EL (cell line): ENCODE results near the gene COL9A3.

Source experiments
- DNase-seq: peaks from one replicate; pipeline ENCODE4 v3.0.0-alpha.2; 2016

COL9A3 gene

DNA sequence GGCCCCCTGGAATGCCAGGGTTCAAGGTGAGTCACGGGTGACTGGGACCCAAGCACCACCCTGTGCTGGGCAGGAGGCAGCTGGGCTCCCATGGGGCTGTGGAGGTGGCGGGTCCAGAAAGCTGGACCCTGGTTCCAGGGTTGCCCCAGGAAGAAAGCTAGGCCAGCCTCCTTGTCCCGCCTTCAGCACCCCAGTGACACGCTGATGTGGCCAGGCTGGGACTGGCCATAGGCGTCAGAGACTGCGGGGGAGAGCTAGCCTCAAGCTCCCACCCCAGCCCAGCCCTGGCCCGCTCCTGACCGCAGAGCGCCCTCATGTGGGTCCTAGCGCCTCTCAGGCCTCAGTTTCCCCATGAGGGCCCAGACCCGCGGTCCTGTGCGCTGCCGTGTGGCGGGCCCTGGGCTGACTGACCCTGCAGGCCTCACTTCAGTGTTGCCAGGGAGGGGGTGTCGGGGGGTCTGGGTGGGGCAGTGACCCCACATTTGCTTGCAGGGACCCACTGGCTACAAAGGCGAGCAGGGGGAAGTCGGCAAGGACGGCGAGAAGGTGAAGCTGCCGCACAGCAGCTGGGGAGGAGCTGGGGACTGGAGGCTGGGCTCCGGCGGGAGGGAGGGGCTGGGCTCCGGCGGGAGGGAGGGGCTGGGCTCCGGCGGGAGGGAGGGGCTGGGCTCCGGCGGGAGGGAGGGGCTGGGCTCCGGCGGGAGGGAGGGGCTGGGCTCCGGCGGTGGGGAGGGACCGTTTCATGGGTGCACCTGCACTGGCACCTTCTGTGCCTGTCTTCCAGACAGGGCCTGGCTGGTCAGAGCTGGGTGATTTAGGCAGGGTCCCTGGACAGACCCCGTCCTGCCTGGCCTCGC is 7.9 kb downstream of the COL9A3 start:
- peak; percentile 34 for DNase-seq

DNA sequence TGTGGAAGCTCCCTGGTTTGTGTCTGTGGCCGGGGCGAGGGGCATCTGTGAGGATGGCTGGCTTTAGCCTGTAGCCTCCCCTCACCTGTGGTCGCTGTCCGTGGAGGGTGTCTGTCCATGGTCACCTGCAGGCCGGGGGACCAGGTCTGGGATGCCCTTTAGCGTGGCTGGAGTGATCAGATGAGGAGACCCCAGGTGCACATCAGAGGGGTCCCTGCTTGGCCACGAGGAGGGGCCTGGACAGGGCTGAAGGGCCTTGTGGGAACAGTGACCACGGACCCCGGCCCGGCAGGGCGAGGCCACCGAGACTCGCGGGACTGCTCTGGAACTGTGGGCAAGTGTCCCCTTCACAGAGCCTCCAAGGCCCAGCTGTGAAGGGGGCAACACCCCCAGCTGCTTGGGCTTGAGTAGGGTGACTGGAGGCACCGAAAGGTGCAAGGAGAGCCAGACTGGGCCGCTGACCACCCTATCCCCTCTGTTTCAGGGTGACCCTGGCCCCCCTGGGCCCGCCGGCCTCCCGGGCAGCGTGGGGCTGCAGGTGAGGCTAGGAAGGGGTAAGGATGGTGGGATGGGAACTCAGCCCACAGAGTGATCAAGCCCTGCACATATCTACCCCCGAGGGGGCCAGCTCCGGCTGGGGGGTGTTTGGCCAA is 8.6 kb downstream of the COL9A3 start:
- DNase-seq = no peak

DNA sequence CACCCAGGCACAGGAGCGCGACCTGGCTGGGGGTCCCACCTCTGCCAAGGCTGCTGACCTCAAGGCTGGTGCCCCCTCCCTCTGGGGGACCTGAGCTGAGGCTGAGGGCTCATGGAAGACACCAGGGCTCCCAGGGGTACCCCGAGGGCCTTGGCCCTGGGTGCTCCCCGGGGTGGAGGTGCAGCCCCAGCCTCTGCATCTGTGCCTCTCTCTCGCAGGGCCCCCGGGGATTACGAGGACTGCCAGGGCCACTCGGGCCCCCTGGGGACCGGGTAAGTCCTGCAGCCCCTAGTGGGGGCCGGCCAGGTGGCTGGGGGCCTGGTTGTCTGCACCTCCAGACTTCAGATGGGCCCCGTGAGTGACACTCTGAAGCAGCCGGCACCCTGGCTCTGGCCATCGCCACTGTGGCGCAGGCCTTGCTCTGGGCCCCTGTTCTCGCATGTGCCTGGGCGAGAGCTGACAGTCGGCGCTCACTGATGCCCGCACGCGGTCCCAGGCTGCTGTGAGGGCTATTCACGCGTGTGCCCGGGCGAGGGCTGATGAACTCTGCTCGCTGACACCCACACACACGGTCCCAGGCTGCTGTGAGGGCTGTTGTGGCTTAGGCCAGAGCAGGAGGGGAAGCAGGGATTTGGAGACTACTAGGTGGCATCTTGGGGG is 9.3 kb downstream of the COL9A3 start:
- DNase-seq = no peak

DNA sequence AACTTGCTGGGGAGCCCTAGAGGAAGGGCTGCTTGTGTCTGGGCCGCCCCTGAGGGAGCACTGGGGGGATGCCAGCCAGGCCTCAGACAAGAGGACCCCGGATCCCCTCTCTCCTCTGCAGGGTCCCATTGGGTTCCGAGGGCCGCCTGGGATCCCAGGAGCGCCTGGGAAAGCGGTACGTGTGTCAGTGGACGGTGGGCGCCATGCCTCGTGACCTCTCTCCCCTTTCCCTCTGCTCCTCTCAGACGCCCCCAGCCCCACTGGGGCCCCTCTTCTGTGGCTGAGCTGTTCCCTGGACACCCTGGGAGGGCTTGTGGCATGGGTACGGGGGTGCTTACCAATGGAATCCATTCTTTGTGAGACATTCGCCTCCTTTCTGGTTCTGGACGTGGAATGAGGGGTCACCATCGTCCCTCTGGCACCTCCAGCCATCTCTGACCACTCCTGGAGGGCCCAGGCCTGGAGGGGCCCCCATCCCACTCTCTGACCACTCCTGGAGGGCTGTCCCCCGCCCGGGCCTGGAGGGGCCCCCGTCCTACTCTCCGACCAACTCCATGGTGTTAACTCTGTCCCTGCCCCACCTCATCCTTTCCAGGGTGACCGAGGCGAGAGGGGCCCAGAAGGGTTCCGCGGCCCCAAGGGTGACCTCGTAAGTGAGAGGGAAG is 9.9 kb downstream of the COL9A3 start:
- no peak for DNase-seq

DNA sequence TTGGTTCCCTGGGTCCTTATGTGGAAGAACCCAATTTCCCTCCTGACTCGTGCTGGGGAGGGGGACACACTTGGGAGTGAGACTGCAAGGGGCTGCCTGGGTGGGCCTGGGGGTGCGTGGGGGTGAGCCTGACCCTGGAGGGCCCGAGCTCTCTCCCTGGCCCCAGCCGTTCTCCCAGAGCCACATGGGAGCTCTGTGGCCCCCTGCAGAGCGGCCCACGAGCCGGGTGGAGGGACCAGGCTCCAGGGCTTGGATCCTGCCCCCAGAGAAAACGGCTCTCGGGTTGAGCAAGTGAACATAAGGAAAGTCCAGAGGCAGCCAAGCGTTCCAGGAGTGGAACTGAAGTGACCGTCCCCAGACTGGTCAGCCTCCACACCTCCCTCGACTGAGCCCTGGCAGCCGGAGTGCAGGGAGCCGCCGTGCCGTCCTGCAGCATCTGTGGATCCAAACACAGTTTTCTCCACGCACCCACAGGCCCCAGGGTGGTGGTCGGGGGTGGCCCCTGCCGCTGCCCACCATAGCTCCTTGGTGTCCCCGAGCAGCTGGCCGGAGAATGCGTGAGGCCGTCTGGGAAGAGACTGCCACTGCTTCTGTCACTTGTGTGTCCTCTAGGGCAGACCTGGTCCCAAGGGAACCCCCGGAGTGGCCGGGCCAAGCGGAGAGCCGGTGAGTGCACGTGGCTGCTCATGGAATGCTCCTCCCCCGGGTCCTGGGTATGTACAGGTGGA is 10.6 kb downstream of the COL9A3 start:
- DNase-seq = no peak

DNA sequence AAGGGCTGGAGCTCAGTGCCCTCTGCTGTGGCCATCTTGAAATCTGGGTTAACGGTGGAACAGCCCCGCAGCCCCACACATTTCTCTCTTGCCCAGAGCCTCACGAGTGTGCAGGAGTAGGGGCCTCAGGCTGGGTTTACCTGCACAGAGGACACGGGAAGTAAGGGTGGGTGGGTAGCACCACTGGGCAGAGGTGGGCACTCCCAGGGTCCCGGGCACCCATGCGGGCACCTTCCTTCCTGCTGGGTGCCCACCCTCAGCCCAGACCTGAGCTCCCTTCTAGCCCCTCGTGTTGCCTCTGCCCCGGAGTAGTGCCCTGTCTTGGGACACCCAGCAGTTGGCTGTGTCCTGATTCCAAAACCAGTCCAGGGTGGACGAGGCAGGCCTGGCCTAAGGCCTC is 11.2 kb downstream of the COL9A3 start:
- no peak for DNase-seq

DNA sequence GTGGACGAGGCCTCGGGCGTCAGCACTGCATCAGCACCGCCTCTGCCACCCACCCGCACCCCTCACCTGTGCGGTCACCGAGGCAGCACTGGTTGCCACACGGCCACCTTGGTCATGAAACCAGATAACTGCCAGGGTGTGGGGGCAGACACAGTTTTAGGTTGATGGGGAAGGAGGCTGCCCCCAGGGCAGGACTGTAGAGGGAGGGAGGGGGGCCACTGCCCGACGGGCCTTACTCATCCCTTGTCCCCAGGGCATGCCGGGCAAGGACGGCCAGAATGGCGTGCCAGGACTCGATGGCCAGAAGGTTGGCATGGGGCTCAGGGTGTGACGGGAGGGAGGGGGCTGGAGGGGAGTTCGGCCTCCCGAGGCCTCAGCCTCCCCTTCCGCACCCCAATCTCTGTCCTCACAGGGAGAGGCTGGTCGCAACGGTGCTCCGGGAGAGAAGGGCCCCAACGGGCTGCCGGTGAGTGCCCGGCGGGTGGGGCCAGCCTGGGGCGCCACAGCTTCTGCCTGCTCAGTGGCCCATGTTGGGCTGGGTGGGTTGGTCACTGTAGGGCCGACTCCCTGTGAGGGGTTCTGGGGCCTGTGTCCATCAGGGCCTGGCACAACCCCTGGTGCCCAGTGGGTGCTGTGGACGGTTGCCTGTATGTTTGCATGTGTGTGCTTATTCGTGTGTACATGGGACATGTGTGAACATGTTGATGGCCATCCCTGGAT is 11.8 kb downstream of the COL9A3 start:
- DNase-seq = no peak

DNA sequence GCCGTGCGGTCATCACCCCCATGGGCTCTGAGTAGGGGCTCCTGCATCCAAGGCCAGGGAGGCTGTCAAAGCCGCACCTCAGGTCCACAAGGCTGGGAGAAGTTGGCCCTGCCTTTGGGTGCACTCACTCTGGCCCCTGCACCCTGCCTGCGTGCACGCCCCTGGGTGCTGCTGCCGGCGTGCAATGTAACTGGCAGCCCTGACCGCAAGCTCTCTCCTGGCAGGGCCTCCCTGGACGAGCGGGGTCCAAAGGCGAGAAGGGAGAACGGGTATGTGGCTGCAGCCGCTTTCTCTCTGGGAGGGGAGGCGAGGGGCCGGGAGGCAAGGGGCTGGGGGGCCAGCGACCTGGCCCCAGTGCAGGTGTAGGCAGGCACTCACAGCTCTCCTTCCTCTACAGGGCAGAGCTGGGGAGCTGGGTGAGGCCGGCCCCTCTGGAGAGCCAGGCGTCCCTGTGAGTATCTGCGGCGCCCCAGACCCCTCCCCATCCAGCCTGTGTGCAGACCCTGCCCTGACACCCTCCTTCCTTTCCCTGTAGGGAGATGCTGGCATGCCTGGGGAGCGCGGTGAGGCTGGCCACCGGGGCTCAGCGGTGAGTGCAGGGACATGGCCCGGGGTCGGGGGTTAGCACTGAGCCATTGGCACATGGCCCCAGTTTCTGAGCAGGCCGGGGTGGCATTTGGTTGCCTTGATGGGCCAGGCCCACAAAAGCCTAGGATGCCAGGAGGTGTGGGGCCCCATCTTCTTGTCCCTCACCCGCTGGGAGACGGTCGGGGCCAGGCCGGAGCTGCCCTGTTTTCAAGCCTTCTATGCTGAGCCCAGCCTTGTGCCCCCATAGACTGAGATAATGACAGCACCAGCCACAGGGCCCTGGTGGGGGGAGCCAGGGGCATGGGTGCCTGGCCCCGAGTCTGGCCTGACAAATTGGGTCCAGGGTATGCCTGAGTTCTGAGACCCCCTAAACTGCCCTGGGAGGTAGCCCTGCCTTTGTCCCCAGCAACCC is 12.7 kb downstream of the COL9A3 start:
- no peak for DNase-seq

DNA sequence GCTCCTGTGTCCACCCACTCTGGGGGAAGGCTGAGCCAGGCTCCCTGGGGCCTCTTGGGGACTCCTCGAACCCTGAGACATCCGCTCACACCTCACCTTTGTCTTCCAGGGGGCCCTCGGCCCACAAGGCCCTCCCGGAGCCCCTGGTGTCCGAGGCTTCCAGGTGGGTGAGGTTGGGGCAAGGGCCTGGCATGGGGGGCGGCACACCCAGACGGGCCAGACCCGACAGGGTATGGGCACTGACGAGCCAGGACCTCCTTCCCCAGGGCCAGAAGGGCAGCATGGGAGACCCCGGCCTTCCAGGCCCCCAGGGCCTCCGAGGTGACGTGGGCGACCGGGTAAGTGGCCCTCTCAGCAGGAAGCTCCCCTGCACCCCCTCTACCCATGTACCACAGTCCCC is 13.4 kb downstream of the COL9A3 start:
- DNase-seq = no peak

DNA sequence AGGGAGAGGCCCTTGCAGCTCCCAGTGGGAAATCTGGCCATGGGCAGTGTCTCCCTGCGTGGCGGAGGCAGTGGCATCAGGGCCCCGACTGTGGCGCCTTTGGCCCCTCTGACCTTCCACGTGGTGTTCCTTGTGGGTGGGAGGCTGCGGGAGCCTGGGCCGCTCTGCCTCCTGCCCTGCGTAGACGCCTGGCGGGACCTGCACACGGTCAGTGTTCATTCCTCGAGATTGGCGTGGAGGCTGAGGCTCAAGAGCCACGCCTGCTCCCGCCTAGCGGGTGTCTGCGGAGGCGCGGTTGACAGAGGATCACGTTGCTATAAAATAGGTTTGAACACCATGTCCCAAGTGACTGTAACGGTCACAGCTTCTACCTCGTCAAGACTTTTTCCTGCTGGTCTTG is 14.0 kb downstream of the COL9A3 start:
- no peak for DNase-seq

DNA sequence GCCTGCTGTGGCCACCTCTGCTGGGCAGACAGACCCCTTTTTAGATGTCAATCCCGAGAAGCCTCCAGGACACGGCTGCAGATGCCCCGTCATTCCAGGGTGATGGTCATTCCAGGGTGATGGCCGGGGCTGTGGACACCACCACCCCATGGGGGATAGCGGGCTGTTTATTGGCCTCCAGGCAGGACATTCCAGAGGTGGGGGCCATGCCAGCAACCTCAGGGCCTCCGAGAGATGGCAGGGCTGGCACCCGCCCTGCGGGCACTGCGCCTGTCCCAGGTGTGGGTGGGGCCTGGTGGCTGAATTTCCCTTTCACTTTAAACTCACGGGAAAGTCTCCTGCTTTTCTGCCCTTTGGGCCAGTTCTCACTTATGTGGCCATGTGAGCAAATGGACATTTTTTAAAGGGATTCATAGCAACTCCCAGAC is 14.5 kb downstream of the COL9A3 start:
- no peak for DNase-seq

DNA sequence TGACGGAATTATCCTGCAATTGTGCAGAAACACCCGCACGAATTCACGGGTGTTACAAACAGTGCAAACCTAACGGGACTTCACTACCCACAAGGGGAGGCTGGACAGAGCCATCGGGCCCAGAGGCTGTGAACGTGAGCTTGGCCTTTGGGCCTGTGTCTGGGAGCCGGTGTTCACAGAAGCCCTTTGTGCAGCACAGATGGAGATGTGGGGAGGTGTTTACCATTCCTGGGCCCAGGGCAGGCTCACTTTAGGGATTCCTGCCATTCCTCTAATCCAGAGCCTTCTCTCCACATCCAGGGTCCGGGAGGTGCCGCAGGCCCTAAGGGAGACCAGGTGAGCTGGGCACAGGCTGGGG is 15.0 kb downstream of the COL9A3 start:
- no peak for DNase-seq

DNA sequence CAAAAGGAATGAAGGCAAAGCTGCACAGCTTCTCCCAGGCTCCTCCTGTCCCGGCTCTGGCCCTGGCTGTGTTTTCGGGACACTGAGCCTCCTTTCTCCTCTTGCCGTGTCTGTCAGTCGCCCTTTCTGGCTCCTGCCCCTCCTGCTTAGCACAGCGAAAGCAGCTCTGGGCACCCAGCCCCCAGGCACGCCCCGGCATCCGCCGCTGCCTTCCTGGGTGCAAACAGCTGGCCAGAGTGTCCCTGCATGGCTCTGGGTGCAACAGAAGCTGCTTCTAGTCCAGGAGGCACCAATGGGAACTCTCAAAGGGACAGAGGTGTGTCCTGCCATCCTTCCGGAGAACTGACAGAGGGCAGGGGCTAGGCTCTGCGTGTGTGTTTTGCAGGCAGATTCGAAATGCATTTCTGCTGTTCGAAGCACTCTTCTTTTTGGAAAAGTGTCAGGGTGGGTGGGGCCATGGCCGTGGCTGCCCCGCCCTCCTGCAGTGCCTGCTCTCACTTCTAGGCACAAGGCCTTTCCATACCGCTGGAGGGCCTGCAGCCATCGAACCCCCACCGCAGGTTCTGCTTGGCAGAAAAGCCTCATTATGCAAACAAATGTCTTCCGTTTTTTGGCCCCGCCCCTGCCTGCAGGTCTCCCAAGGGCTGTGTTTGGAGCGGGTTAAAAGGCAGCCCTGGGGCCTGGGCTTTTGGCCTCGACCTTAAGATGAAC is 15.5 kb downstream of the COL9A3 start:
- DNase-seq = no peak

DNA sequence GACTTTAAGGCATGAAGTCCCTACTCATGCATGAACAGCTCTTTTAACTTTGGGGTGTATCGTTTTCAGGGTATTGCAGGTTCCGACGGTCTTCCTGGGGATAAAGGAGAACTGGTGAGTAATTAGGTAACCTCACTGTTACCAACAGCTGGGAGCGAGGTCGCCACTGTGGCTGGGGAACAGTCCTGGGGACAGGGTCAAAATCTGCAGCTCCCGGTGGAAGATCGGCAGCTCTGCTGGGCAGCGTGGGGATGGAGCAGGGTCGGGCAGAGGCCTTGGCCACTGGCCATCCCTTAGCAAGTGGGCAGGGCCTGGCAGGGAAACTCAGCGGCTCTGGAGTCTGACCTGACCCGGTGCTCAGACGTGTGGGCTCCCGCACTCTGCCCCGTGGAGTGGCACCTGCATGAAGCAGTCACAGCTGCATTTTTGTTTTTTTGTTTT is 16.1 kb downstream of the COL9A3 start:
- DNase-seq = no peak

DNA sequence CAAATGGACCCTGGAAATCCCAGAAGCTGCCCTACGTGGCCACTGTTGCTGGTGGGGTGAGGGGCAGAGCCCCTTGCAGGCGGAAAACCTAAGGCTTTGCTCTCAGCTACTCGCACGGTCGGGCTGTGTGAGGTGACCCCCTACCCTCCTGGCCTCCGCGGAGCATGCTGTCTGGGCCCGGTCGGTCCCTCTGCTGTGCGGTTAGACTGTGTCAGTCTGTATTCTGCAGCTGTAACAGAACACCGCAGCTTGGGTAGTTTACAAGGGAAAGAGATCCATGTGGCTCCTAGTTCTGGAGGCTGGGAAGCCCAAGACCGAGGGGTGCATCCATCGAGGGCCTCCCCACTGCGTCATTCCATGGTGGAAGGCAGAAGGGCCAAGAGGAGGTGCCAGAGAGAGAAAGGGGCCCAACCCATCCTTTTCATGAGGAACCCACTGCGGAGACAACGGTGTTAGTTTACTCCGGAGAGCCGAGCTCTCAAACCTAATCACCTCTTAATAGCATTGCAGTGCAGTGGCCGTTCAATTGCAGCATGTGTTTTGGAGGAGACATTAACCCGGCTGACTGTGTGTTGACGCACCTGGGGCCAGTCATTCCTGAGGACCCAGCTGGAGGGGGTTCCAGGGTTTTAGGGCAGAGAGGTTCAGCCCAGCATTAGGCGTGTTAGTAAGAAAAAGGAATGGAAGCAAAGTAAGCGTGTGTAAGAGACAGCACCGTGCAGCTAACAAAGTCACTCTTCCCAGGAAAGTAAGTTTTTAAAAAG is 18.3 kb downstream of the COL9A3 start:
- DNase-seq = no peak

DNA sequence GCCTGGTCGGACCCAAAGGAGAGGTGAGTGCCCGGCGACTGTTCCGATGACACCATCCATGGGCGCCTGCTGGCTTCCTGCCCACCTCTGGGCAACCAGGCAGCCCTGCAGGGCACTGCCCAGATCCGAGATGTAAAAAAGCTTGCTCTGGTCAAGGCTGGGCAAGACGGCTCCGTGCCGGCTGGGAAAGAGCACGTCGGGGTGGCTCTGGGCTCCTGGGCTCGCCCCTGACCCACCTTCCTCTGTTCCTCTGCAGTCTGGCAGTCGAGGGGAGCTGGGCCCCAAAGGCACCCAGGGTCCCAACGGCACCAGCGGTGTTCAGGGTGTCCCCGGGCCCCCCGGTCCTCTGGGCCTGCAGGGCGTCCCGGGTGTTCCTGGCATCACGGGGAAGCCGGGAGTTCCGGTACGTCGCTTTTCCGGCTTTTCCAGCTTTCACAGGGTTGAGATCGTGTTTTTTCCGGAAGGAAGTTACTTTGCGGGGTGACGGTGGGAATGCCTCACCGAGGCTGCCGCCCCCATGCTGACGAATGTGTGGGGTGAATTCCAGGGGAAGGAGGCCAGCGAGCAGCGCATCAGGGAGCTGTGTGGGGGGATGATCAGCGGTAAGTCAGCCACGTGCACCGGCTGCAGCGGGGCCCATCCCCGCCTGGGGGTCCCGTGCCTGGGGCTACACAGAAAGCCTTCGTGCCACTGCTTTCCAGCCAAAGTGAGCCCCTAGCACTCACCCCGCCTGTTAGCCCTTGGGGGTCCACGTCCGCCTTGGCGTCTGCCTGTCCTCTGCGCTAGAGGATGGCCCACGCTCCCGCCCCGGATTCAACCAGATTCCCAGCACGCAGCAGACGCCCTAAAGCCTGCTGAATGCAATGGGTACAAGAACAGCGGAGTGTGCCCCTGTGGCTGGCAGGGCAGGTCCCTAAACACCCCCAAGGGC is 19.3 kb downstream of the COL9A3 start:
- DNase-seq = no peak

DNA sequence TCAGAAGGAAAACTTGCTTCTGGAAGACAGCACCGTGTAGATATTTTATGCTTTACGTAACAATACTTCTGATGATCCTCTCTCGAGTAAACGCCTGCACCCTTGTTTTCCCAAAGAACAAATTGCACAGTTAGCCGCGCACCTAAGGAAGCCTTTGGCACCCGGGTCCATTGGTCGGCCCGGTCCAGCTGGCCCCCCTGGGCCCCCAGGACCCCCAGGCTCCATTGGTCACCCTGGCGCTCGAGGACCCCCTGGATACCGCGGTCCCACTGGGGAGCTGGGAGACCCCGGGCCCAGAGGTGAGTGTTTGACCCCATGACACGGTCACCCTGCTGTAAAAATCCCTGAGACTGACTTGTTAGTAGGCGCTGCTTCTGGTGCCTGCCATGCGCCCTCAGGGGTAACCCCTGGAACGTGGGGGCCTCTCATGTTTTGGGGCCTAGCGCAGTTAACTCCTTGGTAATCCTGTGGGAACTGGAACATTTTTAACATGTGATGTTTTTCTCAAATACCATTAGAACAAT is 20.2 kb downstream of the COL9A3 start:
- no peak for DNase-seq

DNA sequence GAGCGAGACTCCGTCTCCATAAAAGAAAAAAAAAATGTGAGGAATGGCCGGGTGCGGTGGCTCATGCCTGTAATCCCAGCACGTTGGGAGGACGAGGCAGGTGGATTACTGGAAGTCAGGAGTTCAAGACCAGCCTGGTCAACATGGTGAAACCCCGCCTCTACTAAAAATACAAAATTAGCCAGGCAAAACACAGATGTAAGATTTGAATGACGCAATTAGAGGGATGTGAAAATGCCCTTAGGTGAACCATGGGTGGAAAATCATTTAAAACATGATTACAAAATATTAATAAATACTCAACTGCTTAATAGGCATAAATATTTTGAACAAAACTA is 20.9 kb downstream of the COL9A3 start:
- DNase-seq = no peak
